ENCODE measurements around the gene EMC9. TPM values are rescaled to one million over a fixed set of nuclear protein-coding genes. Genes with fewer than 3 reads are reported as not detected.

Gene EMC9
- total and polyA plus RNA-seq, 10 of the 15 experiments (the other 5 are each of a cell fraction or from before 2014, with no cell fraction given): 15.3 to 60.5 (median 30.3) TPM

DNA sequence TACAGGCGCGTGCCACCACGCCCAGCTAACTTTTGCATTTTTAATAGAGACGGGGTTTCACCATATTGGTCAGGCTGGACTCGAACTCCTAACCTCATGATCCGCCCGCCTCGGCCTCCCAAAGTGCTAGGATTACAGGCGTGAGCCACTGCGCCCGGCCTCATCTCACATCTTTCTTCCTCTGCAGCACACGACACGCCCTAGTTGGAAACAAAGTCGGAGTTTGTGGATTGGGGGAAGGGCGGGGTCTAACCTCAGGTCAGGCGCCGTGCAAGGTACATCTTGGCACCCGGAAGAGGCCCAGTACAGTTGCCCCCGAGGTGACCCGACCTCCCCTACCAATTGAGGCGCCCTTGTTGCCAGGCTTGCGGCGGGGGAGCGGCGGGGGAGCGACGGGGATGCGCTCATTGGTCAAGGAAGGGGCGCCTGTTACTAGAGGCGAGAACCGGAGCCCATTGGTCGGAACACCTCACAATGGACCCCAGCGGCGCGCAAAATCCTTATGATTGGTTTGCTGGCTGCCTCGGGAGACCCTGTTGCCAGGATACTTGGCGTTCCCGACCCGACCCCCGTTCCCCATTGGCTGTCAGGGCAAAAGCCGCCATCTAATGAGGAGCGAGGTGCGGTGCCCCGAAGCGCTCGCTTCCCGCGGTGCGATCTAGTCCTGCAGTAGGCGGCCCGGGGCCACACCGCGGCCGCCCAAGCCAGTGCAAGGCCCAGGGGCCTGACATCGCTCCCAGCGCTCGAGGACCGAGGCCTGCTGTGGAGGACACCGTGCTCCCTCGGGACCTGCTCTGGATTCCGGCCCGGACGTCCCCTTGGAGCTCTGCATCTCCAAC is 30.2 kb upstream of the EMC9 start, which contains the start of gene REC8 (continued):
- no peak for TF ChIP-seq ATF7 (IDR thresholded peaks at IDR 0.05; ENCODE audit: low read depth)
- TF ChIP-seq RCOR1 (conservative IDR thresholded peaks at IDR 0.05; ENCODE audit: low read depth, low read length): no peak
- TF ChIP-seq JUND (IDR thresholded peaks at IDR 0.05; ENCODE audit: low read depth, low read length): no peak
- TF ChIP-seq, protein P1, sequence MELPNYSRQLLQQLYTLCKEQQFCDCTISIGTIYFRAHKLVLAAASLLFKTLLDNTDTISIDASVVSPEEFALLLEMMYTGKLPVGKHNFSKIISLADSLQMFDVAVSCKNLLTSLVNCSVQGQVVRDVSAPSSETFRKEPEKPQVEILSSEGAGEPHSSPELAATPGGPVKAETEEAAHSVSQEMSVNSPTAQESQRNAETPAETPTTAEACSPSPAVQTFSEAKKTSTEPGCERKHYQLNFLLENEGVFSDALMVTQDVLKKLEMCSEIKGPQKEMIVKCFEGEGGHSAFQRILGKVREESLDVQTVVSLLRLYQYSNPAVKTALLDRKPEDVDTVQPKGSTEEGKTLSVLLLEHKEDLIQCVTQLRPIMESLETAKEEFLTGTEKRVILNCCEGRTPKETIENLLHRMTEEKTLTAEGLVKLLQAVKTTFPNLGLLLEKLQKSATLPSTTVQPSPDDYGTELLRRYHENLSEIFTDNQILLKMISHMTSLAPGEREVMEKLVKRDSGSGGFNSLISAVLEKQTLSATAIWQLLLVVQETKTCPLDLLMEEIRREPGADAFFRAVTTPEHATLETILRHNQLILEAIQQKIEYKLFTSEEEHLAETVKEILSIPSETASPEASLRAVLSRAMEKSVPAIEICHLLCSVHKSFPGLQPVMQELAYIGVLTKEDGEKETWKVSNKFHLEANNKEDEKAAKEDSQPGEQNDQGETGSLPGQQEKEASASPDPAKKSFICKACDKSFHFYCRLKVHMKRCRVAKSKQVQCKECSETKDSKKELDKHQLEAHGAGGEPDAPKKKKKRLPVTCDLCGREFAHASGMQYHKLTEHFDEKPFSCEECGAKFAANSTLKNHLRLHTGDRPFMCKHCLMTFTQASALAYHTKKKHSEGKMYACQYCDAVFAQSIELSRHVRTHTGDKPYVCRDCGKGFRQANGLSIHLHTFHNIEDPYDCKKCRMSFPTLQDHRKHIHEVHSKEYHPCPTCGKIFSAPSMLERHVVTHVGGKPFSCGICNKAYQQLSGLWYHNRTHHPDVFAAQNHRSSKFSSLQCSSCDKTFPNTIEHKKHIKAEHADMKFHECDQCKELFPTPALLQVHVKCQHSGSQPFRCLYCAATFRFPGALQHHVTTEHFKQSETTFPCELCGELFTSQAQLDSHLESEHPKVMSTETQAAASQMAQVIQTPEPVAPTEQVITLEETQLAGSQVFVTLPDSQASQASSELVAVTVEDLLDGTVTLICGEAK (IDR thresholded peaks at IDR 0.05; ENCODE audit: borderline replicate concordance): no peak
- TF ChIP-seq DPF2 (IDR thresholded peaks at IDR 0.05): no peak
- TF ChIP-seq HDAC2 (IDR thresholded peaks at IDR 0.05): no peak
- no peak for TF ChIP-seq SMAD1 (IDR thresholded peaks at IDR 0.05; ENCODE audit: low read depth, partially characterized antibody)
- TF ChIP-seq RELA (IDR thresholded peaks at IDR 0.05; ENCODE audit: borderline replicate concordance, partially characterized antibody): no peak
- no peak for TF ChIP-seq TAF1 (IDR thresholded peaks at IDR 0.05; ENCODE audit: borderline replicate concordance, low read depth, low read length)
- TF ChIP-seq ZNF622 (IDR thresholded peaks at IDR 0.05): no peak
- no peak for TF ChIP-seq TCF7 (IDR thresholded peaks at IDR 0.05; ENCODE audit: borderline replicate concordance)
- TF ChIP-seq, protein P2, sequence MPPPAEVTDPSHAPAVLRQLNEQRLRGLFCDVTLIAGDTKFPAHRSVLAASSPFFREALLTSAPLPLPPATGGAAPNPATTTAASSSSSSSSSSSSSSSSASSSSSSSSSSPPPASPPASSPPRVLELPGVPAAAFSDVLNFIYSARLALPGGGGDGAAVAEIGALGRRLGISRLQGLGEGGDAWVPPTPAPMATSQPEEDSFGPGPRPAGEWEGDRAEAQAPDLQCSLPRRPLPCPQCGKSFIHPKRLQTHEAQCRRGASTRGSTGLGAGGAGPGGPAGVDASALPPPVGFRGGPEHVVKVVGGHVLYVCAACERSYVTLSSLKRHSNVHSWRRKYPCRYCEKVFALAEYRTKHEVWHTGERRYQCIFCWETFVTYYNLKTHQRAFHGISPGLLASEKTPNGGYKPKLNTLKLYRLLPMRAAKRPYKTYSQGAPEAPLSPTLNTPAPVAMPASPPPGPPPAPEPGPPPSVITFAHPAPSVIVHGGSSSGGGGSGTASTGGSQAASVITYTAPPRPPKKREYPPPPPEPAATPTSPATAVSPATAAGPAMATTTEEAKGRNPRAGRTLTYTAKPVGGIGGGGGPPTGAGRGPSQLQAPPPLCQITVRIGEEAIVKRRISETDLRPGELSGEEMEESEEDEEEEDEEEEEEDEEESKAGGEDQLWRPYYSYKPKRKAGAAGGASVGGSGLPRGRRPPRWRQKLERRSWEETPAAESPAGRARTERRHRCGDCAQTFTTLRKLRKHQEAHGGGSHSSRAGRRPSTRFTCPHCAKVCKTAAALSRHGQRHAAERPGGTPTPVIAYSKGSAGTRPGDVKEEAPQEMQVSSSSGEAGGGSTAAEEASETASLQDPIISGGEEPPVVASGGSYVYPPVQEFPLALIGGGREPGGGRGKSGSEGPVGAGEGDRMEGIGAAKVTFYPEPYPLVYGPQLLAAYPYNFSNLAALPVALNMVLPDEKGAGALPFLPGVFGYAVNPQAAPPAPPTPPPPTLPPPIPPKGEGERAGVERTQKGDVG (CRISPR knock-in tag; IDR thresholded peaks at IDR 0.05): no peak
- TF ChIP-seq EED (IDR thresholded peaks at IDR 0.05; ENCODE audit: low read depth): no peak
- TF ChIP-seq BRCA1 (IDR thresholded peaks at IDR 0.05; ENCODE audit: low read depth, low read length): no peak
- 0 out of 2 replicates have a peak, but pooled peaks have one; percentile 37 for TF ChIP-seq TCF12 (IDR thresholded peaks at IDR 0.05; ENCODE audit: low read depth, low read length)
- TF ChIP-seq POLR2AphosphoS5 (IDR thresholded peaks at IDR 0.05; ENCODE audit: low read length): peak; percentile 81
- peak; percentile 37 for TF ChIP-seq NBN (IDR thresholded peaks at IDR 0.05)
- TF ChIP-seq RFX5 (IDR thresholded peaks at IDR 0.05; ENCODE audit: low read depth, low read length): peak; percentile 87
- TF ChIP-seq CREB1 (IDR thresholded peaks at IDR 0.05; ENCODE audit: low read depth): peak; percentile 38; the same call in 1 of the 2 replicates
- TF ChIP-seq RBBP5 (conservative IDR thresholded peaks at IDR 0.05): no peak
- TF ChIP-seq, protein P3, sequence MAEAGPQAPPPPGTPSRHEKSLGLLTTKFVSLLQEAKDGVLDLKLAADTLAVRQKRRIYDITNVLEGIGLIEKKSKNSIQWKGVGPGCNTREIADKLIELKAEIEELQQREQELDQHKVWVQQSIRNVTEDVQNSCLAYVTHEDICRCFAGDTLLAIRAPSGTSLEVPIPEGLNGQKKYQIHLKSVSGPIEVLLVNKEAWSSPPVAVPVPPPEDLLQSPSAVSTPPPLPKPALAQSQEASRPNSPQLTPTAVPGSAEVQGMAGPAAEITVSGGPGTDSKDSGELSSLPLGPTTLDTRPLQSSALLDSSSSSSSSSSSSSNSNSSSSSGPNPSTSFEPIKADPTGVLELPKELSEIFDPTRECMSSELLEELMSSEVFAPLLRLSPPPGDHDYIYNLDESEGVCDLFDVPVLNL (IDR thresholded peaks at IDR 0.05; ENCODE audit: low read depth, low read length): peak; percentile 72
